Measurements from ENCODE around the gene NRIP1. TPM values are rescaled to one million over a fixed set of nuclear protein-coding genes. Genes with fewer than 3 reads are reported as not detected.

The NRIP1 gene
- total and polyA plus RNA-seq, 7 donors = 10.2 to 35.3 (median 26.3) TPM

DNA sequence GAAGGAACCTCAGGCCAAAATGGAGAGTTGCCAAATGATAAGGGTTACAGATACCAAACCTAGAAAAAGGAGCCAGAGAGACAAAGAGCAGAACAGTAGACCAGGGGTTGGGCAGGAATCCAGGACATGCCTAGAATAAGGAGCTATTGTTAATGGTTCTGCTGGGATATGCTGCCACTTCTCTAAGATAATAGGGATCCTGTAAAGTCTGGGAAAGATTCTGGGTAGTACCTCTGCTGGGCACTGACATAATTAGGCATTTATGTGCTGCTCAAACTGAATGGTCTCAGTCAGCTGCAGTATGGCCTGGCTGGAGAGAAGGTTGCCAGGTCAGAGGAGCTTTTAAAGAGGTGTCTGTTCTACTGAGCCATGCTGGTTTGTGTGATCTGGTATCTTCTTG is 19.9 kb upstream of the NRIP1 start:
- Histone ChIP-seq H3K27ac (no peak overlapping the region), H3K27me3 (no peaks in the 10 kb centered on the region)

DNA sequence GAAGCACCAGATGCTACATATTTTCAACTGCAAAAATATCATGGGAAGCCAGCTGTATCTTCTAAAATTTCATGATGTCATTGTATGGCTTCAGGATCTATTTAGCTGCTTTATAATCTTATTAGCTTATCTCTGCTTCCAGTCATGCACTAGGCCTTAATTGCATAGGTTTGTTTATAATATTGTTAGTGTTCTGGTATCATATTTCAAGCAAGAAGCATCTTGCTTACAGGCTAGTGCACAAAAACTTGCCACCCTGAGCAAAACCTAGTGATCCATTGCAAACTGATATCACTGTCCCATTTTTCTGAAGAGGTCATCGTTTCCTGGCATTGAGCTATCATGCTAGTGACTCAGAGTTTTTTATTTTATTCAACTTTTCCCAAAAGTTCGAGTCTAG is 15.7 kb upstream of the NRIP1 start:
- no peak overlapping the region for H3K27ac ChIP-seq
- TF ChIP-seq POLR2A (IDR thresholded peaks at IDR 0.05) (no peak), EP300 (IDR thresholded peaks at IDR 0.05) (no peak), POLR2AphosphoS5 (IDR thresholded peaks at IDR 0.05) (no peak)
- TF ChIP-seq, protein P1, sequence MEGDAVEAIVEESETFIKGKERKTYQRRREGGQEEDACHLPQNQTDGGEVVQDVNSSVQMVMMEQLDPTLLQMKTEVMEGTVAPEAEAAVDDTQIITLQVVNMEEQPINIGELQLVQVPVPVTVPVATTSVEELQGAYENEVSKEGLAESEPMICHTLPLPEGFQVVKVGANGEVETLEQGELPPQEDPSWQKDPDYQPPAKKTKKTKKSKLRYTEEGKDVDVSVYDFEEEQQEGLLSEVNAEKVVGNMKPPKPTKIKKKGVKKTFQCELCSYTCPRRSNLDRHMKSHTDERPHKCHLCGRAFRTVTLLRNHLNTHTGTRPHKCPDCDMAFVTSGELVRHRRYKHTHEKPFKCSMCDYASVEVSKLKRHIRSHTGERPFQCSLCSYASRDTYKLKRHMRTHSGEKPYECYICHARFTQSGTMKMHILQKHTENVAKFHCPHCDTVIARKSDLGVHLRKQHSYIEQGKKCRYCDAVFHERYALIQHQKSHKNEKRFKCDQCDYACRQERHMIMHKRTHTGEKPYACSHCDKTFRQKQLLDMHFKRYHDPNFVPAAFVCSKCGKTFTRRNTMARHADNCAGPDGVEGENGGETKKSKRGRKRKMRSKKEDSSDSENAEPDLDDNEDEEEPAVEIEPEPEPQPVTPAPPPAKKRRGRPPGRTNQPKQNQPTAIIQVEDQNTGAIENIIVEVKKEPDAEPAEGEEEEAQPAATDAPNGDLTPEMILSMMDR (IDR thresholded peaks at IDR 0.05) = no peak
- H3K9me3 ChIP-seq = no peaks in the 10 kb centered on the region
- intact Hi-C loops (cut with DNase I) = no loop called here
- WGBS, 2 donors = 58 to 76% methylated on average over 2 of the region's 2 CpGs
- no peak overlapping the region for H3K4me3 ChIP-seq
- H3K36me3 ChIP-seq = no peaks in the 10 kb centered on the region
- no peaks in the 10 kb centered on the region for H3K27me3 ChIP-seq
- no peaks in the 10 kb centered on the region for H3K4me1 ChIP-seq
- DNase-seq = no peak

More for the DNA sequence above, 19.9 kb upstream of the NRIP1 start:
- H3K4me1 ChIP-seq = no peaks in the 10 kb centered on the region
- no peaks in the 10 kb centered on the region for H3K36me3 ChIP-seq
- H3K9me3 ChIP-seq = no peaks in the 10 kb centered on the region
- no peak for TF ChIP-seq EP300 (IDR thresholded peaks at IDR 0.05)
- TF ChIP-seq POLR2A (IDR thresholded peaks at IDR 0.05) = no peak
- TF ChIP-seq POLR2AphosphoS5 (IDR thresholded peaks at IDR 0.05) = no peak
- TF ChIP-seq, protein P1 (IDR thresholded peaks at IDR 0.05) = no peak
- no peak for DNase-seq
- H3K4me3 ChIP-seq = no peak overlapping the region
- intact Hi-C loops (cut with DNase I) = no loop called here

DNA sequence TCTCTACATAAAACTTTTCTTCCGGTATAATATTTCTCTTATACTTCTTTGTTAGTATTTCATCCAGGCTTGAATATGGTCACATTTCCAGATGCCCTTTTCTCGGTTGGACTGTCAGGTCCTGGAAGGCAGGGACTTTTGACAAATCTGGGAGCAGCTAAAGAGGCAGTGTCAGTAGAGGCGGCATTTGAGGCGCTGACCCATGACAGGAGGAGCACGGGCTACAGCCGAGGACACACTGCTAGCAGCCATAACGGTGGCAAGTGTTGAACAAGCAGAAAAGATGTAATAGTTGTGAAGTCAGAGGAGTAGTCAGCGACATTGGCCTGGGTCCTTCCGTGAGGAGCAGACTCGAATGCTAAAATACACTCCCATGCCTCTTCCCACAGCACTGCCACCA is 14.5 kb upstream of the NRIP1 start:
- Histone ChIP-seq H3K36me3 (no peaks in the 10 kb centered on the region), H3K9me3 (no peaks in the 10 kb centered on the region), H3K27me3 (no peaks in the 10 kb centered on the region), H3K4me3 (no peak overlapping the region), H3K27ac (no peak overlapping the region), H3K4me1 (no peaks in the 10 kb centered on the region)
- TF ChIP-seq POLR2AphosphoS5 (IDR thresholded peaks at IDR 0.05) = no peak
- TF ChIP-seq POLR2A (IDR thresholded peaks at IDR 0.05) = no peak
- no peak for TF ChIP-seq EP300 (IDR thresholded peaks at IDR 0.05)
- TF ChIP-seq, protein P1 (IDR thresholded peaks at IDR 0.05) = no peak
- intact Hi-C loops (cut with DNase I) = no loop called here
- no peak for DNase-seq
- WGBS, 2 donors = 86 to 93% methylated on average over 10 of the region's 10 CpGs

DNA sequence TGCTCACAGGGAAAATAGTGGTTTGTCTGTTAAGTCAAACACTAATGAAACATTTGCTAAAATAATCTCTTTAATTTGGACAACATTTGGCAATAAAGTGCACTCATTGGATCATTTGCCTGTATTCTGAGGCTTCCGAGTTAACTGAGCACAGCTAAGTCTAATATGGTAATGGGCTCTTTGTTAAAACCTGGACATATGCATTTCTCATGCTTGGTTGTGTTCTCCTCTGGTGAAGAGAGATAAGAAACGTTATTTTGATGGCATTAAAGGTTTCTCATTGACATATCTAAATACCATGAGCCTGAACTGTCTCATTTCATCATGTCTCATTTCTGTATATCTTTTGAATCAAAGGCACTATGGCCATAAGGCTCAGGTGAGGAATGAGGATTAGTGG is 13.4 kb upstream of the NRIP1 start:
- Histone ChIP-seq H3K27ac (no peak overlapping the region), H3K4me1 (no peaks in the 10 kb centered on the region), H3K4me3 (no peak overlapping the region), H3K9me3 (no peaks in the 10 kb centered on the region), H3K27me3 (no peaks in the 10 kb centered on the region), H3K36me3 (no peaks in the 10 kb centered on the region)
- TF ChIP-seq EP300 (IDR thresholded peaks at IDR 0.05) = no peak
- no peak for TF ChIP-seq POLR2A (IDR thresholded peaks at IDR 0.05)
- TF ChIP-seq, protein P1 (IDR thresholded peaks at IDR 0.05) = no peak
- no peak for TF ChIP-seq POLR2AphosphoS5 (IDR thresholded peaks at IDR 0.05)
- no peak for DNase-seq
- 64 to 67% methylated on average over 2 of the region's 2 CpGs for WGBS, 2 donors
- intact Hi-C loops (cut with DNase I) = no loop called here

DNA sequence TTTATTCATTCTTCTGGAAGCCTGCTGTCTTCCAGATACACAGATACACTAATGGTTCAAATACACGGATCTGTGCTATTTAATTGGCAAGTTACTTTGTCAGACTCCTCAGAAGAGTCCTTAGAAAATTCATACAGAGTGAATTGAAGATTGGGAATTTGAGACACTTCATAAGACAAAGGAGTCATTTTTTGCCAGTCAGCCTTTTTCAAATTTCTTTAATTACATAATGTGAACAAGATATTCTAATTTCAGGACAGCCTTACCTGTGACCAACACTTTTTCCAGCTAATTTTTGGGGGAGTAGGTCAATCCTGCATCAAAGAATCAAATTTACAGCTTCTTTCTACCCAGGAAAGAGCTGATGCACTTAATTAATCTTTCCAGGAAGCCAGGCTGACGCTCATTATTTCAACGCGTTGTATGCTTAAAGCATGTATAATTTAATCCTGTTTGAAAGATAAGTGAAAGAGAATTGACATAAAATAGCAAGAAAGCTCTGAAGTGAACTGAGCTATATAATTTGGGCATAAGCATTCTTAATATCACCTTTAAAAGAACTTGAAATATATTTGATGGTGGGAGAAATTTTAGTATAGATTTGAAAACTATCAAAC is 12.8 kb upstream of the NRIP1 start:
- TF ChIP-seq POLR2A (IDR thresholded peaks at IDR 0.05) = no peak
- H3K4me1 ChIP-seq = no peaks in the 10 kb centered on the region
- 83 to 92% methylated on average over 4 of the region's 4 CpGs for WGBS, 2 donors
- H3K36me3 ChIP-seq = no peaks in the 10 kb centered on the region
- no peak overlapping the region for H3K4me3 ChIP-seq
- DNase-seq = no peak
- H3K9me3 ChIP-seq = no peaks in the 10 kb centered on the region
- intact Hi-C loops (cut with DNase I) = no loop called here
- no peak overlapping the region for H3K27ac ChIP-seq
- H3K27me3 ChIP-seq = no peaks in the 10 kb centered on the region
